ENCODE measurements around the gene SNIP1. TPM values are rescaled to one million over a fixed set of nuclear protein-coding genes. Genes with fewer than 3 reads are reported as not detected.
"Not testable (repeated sequence)": the region's sequence is repeated elsewhere in the genome, so short reads cannot be mapped to it uniquely, and the experiment has no call there.

The SNIP1 gene
- total RNA-seq, 2 experiments from 2014 or later = 18.3 to 21.8 TPM

GRCh38 chr1:37537378-37537777 lies 16.7 kb downstream of the SNIP1 start:
- Mint-ChIP-seq H3K27me3 (no peaks in the 10 kb centered on the region), H3K27ac (peak overlapping the region; percentile 56), H3K36me3 (ENCODE audit: low read depth) (peaks cover 45% of the 10 kb centered on the region), H3K4me1 (ENCODE audit: low read depth) (peaks cover 19% of the 10 kb centered on the region), H3K9me3 (no peaks in the 10 kb centered on the region), H3K4me3 (no peak overlapping the region)
- ChIA-PET CTCF (interaction anchor here (1.3 kb wide), 1 partner anchor 23 kb away, joined by 3 read pairs; the partner anchor contains the start of gene MEAF6), POLR2A (no interaction called here)
- ATAC-seq (peak; percentile 65), DNase-seq (peak; percentile 11)
- intact Hi-C loops (cut with micrococcal nuclease) = no loop called here
- no peak for TF ChIP-seq CTCF (IDR thresholded peaks at IDR 0.05)

- H3K36me3 Mint-ChIP-seq (ENCODE audit: low read depth) = peaks cover 29% of the 10 kb centered on the region
- no peak for TF ChIP-seq CTCF (IDR thresholded peaks at IDR 0.05)
- peaks cover 19% of the 10 kb centered on the region for H3K4me1 Mint-ChIP-seq (ENCODE audit: low read depth)
- H3K9me3 Mint-ChIP-seq = no peaks in the 10 kb centered on the region
- ChIA-PET POLR2A (no interaction called here), CTCF (interaction anchor here (1.1 kb wide), 1 partner anchor 10 kb away, joined by 3 read pairs; no protein-coding TSS in a partner anchor)
- no peaks in the 10 kb centered on the region for H3K27me3 Mint-ChIP-seq
- no peak for DNase-seq
- ATAC-seq = no peak
- intact Hi-C loops (cut with micrococcal nuclease) = no loop called here
- H3K4me3 Mint-ChIP-seq = no peak overlapping the region
- H3K27ac Mint-ChIP-seq = no peak overlapping the region
Measured at GRCh38 chr1:37533317-37534093, 20.6 kb downstream of the SNIP1 start.

DNA sequence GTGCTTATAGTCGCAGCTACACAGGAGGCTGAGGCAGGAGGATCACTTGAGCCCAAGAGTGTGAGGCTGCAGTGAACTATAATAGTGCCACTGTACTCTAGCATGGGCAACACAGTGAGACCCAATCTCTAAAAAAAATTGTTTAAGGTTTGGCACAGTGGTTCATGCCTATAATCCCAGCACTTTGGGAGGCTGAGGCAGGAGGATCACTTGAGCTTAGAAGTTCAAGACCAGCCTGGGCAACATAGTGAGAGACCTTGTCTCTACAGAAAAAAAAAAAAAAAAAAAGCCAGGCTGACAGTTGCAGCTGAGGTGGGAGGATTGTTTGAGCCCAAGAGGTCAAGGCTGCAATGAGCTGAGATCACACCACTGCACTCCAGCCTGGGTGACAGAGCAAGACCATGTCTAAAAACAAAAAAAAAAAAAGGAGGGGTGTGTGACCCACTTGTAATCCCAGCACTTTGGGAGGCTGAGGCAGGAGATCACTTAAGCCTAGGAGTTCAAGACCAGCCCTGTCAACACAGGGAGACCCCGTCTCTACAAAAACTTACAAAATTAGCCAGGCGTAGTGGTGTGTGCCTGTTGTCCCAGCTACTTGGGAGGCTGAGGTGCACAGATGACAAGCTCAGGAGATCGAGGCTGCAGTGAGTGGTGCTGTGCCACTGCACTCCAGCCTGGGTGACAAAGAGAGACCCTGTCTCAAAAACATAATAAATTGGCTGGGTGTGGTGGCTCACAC lies 21.5 kb downstream of the SNIP1 start:
- H3K27me3 Mint-ChIP-seq; H3K4me3 Mint-ChIP-seq; intact Hi-C loops (cut with micrococcal nuclease); ATAC-seq; DNase-seq; POLR2A ChIA-PET; H3K27ac Mint-ChIP-seq; H3K9me3 Mint-ChIP-seq: not testable (repeated sequence)
- CTCF ChIA-PET = interaction anchor here (0.8 kb wide), 1 partner anchor 46 kb away, joined by 3 read pairs; no protein-coding TSS in a partner anchor
- Mint-ChIP-seq H3K4me1 (ENCODE audit: low read depth) (peaks cover 15% of the 10 kb centered on the region), H3K36me3 (ENCODE audit: low read depth) (peaks cover 24% of the 10 kb centered on the region)

- H3K27ac Mint-ChIP-seq; POLR2A ChIA-PET; H3K27me3 Mint-ChIP-seq; intact Hi-C loops (cut with micrococcal nuclease); H3K4me1 Mint-ChIP-seq (ENCODE audit: low read depth); DNase-seq; H3K4me3 Mint-ChIP-seq; ATAC-seq; H3K36me3 Mint-ChIP-seq (ENCODE audit: low read depth); H3K9me3 Mint-ChIP-seq: not testable (repeated sequence)
- CTCF ChIA-PET = interaction anchor here (1.1 kb wide), 2 partner anchors 13 to 42 kb away, joined by 3 to 4 read pairs; no protein-coding TSS in a partner anchor
Measured at GRCh38 chr1:37529888-37530287, 24.2 kb downstream of the SNIP1 start.

- Mint-ChIP-seq H3K4me3 (peak overlapping the region; percentile 83), H3K27me3 (no peaks in the 10 kb centered on the region), H3K4me1 (ENCODE audit: low read depth) (peaks cover 36% of the 10 kb centered on the region), H3K9me3 (no peaks in the 10 kb centered on the region), H3K36me3 (ENCODE audit: low read depth) (peaks cover 28% of the 10 kb centered on the region), H3K27ac (peak overlapping the region; percentile 94)
- POLR2A ChIA-PET = interaction anchor here (0.6 to 1.6 kb wide), 5 partner anchors 11 to 45 kb away, joined by 3 to 5 read pairs (median 4); partner anchors contain the start of gene ZC3H12A
- peak; percentile 69 for DNase-seq
- intact Hi-C loops (cut with micrococcal nuclease) = no loop called here
- CTCF ChIA-PET = interaction anchor here (1.6 kb wide), 1 partner anchor 32 kb away, joined by 6 read pairs; no protein-coding TSS in a partner anchor
- peak; percentile 49 for ATAC-seq
- no peak for TF ChIP-seq CTCF (IDR thresholded peaks at IDR 0.05)
Measured at GRCh38 chr1:37519613-37520012, 34.5 kb downstream of the SNIP1 start.

DNA sequence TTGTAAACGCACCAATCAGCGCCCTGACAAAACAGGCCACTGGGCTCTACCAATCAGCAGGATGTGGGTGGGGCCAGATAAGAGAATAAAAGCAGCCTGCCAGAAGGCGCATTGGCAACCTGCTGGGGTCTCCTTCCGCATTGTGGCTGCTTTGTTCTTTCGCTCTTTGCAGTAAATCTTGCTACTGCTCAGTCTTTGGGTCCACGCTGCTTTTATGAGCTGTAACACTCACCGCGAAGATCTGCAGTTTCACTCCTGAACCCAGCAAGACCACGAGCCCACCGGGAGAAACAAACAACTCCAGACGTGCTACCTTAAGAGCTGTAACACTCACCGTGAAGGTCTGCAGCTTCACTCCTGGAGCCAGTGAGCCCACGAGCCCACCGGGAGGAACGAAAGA lies 35.2 kb downstream of the SNIP1 start:
- peaks cover 28% of the 10 kb centered on the region for H3K36me3 Mint-ChIP-seq (ENCODE audit: low read depth)
- peak overlapping the region; percentile 83 for H3K4me3 Mint-ChIP-seq
- POLR2A ChIA-PET = interaction anchor here (0.6 to 1.6 kb wide), 7 partner anchors 9 to 45 kb away, joined by 3 to 5 read pairs (median 3); partner anchors contain the start of gene ZC3H12A
- peak overlapping the region; percentile 94 for H3K27ac Mint-ChIP-seq
- H3K4me1 Mint-ChIP-seq (ENCODE audit: low read depth) = peaks cover 36% of the 10 kb centered on the region
- H3K27me3 Mint-ChIP-seq; intact Hi-C loops (cut with micrococcal nuclease); H3K9me3 Mint-ChIP-seq: not testable (repeated sequence)
- DNase-seq = peak; percentile 82
- CTCF ChIA-PET = interaction anchor here (1.6 kb wide), 1 partner anchor 32 kb away, joined by 6 read pairs; no protein-coding TSS in a partner anchor
- peak; percentile 8 for ATAC-seq

GRCh38 chr1:37518241-37518640 lies 35.9 kb downstream of the SNIP1 start:
- CTCF ChIA-PET; intact Hi-C loops (cut with micrococcal nuclease); ATAC-seq; DNase-seq; H3K9me3 Mint-ChIP-seq; H3K27me3 Mint-ChIP-seq: not testable (repeated sequence)
- H3K4me1 Mint-ChIP-seq (ENCODE audit: low read depth) = peaks cover 40% of the 10 kb centered on the region
- POLR2A ChIA-PET = interaction anchor here (0.7 to 1.6 kb wide), 4 partner anchors 8 to 40 kb away, joined by 3 to 5 read pairs (median 4); no protein-coding TSS in a partner anchor
- H3K27ac Mint-ChIP-seq = peak overlapping the region; percentile 94
- peak overlapping the region; percentile 83 for H3K4me3 Mint-ChIP-seq
- peaks cover 30% of the 10 kb centered on the region for H3K36me3 Mint-ChIP-seq (ENCODE audit: low read depth)
